Activated CD4-positive, alpha-beta T cell treated with anti-CD3 and anti-CD28 coated beads, Interleukin-10, Interleukin-2, amounts not matched to agents 100 ng/mL and 50 ng/mL, durations not matched to agents 16 hours and 8 hours (primary cell): Measurements from ENCODE around the gene NDUFB7.
A peak's percentile ranks its signal among the peaks of the same experiment; 100 is the strongest.
"Not testable (repeated sequence)": the region's sequence is repeated elsewhere in the genome, so short reads cannot be mapped to it uniquely, and the experiment has no call there.

Experiments
- DNase-seq: peaks from one replicate; pipeline ENCODE4 v3.0.0-alpha.2; 2020

Gene NDUFB7

DNA sequence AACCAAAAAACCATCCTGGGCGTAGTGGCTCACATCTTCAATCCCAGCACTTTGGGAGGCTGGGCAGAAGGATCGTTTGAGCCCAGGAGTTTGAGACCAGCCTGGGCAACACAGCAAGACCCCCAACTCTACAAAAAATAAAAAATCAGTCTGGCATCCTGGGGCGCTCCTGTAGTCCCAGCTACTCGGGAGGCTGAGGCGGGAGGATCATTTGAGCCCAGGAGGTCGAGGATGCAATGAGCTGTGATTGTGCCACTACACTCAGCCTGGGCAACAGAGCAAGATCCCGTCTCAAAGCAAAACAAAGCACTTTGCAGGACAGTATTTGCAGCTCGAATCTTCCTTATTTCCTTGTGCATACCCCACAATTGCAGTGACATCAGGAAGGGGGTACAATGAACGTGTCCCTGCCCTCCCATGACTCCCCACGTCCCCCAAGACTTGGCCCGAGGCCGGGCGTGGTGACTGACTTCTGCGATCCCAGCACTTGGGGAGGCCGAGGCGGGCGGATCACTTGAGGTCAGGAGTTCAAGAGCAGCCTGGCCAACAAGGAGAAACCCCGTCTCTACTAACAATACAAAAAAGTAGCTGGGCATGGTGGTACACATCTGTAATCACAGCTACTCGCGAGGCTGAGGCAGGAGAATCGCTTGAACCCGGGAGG is 870 bp downstream of the NDUFB7 start:
- no peak for DNase-seq

DNA sequence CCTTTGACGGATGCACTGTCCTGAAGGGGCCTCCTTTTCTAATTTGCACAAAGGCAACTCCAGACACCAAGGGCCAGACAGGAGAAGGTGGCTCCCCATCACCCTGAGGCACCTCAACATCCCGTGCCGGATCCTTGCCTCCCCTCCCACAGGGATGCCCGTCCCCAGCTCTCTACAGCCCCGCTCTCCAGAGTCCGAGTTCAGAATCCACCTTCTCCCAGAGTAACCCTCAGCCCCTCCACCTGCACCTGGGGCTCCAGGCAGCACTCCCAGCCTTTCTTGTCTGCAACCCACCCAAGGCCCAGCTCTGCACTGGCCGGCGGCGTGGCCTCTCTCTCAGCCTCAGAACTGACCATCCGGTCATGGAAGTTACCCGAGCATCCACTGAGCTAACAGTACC is 4.8 kb downstream of the NDUFB7 start:
- DNase-seq, result no peak

DNA sequence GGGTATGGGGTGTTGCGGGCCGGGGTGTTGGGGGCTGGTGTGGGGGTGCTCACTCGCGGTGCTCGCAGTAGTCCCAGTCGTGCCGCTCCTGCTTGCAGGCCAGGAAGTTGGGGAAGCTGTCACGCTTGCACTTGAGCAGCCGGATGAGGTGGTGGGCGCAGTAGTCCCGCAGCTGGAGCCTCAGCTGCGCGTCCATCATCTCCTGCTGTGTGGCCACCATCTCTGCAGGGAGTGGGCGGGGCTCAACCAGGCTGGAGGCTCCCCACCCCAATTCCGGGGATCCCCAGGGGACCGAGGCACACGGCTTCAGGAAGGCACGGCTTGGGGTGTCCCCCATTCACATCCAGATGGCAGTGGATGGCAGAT is 5.2 kb downstream of the NDUFB7 start:
- no peak for DNase-seq

DNA sequence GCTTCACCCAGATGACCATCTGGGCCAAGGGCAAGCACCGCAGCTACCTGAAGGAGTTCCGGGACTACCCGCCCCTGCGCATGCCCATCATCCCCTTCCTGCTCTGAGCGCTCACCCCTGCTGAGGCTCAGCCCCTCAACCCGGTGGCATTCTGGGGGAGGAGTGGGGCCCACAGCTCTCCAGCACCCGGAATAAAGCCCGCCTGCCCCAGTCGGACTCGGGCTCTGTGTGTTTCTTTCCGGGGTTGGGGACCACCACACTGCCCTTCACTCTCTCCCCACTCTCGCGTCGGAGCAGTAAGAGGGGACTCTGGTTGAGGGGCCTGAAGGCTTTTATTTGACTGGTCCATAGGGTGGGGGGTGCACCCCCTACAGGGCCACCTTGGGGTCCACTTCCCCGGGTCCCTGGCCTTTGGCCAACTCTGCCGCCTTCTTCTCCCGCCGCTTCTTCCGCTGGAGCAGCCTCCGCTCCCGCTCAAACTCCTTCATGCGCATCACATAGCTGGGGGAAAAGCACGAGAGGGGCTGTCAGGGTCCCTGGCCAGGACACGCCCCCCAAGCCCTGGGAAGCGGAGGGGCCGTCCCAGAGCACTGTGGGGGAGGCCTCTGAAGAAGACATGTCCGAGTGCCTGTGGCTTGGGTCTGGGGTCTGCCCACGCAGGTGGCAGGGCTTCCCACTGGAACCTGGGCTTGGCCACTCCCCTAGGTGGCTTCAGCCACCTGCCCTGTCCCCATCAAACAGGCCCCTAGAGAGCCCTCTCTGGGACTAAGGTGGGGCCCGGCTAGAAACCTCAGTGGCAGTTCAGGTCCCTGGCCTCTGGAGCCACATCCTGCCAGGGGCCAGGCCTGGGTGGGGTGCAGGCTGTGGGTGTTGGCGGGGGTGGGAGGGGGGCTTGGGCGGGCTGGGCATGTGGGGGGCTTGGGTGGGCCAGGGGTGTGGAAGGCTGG is 5.8 kb downstream of the NDUFB7 start:
- DNase-seq, result no peak

DNA sequence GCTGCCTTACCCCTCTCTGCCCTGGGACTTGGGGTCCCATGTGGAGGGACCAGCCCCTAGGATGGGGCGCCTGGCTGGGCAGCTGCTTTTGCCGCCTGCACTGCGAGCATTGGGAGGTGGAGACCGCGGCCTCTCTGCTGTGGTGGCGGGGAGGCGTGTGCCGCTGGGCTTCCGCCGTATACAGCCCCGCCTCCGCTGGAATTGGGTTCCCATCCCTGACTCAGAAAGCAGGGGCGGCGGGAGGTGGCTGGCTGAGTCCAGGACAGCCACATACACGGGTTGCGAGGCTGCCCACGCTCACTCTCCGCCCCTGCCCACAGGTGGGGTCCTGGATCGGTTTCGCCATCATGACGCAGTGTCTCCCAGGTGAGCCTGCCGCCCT is 6.6 kb downstream of the NDUFB7 start:
- DNase-seq, result no peak

DNA sequence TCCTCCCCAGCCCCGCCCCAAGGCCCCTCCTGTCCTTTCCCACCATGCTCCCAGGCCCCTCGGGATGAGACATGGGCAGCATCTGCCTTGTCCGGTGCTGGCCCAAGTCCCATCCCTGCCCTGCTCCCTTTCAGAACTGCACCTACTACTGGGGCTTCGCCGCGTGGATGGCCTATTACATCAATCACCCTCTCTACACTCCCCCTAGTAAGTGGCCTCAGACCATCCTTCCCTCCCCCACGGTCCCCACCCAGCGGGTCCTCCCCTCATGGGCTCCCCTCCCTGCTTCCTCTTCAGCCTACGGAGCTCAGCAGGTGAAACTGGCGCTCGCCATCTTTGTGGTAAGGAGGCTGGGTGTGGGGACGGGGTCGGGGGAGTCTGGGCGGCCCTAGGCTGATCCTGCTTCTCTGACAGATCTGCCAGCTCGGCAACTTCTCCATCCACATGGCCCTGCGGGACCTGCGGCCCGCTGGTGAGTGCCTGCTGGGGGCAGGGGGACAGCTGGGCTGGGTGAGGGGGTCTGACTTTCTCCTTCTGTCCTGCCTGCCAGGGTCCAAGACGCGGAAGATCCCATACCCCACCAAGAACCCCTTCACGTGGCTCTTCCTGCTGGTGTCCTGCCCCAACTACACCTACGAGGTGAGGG is 7.1 kb downstream of the NDUFB7 start:
- DNase-seq, result not testable (repeated sequence)

DNA sequence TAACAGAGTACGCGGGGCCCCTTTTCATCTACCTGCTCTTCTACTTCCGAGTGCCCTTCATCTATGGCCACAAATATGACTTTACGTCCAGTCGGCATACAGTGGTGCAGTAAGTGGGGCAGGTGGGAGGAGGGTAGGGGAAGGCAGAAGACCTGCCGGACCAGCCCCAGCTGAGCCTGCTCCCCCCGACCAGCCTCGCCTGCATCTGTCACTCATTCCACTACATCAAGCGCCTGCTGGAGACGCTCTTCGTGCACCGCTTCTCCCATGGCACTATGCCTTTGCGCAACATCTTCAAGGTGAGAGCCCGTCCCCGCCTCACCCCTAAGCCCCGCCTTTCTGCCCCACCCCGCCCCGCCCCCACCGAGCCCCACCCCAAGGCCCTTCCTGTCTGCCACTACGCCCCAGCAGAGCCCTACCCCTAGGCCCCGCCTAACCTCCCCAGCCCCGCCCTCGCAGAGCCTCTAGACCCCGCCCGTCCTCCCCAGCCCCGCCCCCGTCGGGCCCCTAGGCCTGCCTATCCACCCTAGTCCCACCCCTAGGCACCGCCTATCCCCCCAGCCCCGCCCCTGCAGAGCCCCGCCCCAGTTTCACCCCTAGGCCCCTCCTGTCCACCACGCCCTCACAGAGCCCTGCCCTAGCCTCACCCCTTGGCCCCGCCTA is 7.7 kb downstream of the NDUFB7 start:
- peak; percentile 77 for DNase-seq

DNA sequence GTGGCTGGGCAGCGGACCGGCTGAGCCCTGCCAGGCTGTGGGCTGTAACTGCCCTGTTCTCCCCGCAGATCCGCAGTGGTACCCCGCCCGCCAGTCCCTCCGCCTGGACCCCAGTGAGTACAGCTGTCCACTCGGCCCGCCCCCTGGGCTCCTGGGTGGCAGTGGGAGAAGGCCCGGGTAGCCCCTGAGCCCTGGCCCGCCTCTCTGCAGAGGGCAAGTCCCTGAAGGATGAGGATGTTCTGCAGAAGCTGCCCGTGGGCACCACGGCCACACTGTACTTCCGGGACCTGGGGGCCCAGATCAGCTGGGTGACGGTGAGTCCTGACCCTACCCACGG is 8.3 kb downstream of the NDUFB7 start:
- no peak for DNase-seq

DNA sequence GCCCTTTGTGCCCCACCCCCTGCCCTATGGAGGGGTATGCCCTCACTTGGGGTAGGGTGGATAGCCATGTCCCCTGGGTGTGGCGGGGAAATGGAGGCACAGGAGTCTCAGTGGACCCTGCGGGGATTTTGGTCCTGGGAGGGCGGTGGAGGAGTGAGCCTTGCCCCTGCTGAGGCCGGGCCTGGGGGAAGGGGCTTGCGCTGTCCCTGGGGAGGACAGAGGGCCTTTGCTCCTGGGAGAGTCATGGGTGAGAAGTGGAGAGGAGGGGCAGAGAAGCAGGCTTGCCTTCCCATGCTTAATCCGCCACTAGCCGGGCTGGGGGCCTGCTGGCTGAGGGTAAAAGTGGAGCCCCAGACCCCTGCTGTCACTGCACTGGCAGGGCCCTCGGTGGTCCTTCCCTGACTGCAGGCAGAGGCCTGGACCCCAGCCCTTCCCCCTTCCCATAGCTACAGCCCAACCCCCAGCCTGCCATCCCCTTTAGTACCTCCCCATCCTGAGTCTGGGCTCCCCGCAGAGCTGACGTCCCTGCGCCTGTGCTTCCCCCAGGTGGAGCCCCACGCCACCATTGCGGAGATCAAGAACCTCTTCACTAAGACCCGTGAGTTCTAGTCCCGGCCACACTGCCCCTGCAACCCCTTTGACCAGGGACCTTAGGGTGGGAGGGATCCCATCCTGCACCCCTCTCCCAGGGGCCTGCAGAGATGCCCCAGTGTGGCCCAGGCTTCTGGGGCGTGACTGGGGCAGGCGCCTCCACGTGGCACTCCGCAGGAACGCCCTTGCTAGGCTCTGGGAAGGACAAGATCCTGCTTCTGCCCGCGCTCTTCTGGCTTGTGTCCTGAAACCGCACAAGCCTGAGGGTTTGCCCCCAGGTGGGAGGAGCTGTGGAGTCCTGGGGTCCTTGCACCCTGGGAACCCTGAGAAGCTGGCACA is 8.9 kb downstream of the NDUFB7 start:
- DNase-seq, result no peak

DNA sequence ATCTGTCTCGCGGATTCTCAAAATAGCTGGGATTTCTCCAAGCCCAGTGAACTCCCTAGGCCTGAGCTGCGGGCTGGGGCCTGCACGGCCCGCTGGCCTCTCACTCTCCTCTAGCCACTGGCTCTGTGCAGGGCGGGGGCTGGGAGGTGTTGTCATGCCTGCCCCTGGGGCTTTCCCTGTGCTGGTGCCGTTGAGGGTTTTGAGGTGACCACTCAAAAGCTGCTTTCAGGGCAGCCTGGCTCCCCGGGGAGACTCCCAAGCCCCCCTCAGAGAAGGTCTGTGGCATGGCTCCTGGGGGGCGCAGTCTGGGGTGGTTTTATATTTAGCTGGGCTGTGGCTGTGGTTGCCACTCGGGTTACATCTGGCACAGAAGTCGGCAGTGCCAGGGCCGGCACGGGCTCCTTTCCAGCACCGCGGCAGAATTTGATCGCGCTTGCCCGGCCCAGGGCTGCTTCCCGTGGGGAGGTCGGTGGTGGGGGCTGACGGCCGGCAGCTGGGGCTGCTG is 10.0 kb downstream of the NDUFB7 start:
- no peak for DNase-seq

DNA sequence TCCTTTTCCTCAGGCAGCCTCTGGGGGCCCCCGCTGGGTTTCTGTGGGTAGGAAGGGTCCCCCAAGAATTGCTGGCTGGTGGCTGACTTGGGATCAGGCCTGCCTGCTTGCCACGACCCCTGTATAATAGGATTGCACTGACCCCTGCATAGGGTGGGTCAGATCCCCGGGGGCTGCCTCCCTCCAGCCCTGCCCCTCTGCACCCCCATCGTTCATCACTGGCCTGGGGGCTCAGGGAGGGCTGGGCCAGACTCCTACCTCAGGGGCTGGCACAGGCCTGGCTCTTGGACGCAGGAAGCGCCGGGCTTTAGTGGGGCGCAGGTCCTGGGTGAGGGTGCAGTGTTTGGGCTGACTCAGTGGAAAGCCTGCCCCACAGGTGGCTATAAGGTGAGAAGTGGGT is 10.6 kb downstream of the NDUFB7 start:
- no peak for DNase-seq

DNA sequence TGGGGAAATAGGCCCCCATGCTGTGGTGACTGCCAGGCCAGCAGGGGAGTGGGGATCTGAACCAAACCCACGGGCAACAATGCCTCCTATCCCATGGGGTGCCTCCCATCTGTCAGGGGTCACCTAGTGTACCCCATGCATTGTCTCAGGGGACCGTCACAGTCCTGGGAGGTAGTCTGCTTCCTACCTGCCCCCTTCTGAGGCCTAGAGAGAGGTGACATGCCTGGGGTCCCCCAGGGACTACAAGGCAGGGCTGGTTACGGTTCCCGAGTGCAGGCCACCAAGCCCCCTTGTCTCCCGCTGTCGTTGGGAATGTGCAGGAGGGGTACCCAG is 11.1 kb downstream of the NDUFB7 start:
- no peak for DNase-seq

DNA sequence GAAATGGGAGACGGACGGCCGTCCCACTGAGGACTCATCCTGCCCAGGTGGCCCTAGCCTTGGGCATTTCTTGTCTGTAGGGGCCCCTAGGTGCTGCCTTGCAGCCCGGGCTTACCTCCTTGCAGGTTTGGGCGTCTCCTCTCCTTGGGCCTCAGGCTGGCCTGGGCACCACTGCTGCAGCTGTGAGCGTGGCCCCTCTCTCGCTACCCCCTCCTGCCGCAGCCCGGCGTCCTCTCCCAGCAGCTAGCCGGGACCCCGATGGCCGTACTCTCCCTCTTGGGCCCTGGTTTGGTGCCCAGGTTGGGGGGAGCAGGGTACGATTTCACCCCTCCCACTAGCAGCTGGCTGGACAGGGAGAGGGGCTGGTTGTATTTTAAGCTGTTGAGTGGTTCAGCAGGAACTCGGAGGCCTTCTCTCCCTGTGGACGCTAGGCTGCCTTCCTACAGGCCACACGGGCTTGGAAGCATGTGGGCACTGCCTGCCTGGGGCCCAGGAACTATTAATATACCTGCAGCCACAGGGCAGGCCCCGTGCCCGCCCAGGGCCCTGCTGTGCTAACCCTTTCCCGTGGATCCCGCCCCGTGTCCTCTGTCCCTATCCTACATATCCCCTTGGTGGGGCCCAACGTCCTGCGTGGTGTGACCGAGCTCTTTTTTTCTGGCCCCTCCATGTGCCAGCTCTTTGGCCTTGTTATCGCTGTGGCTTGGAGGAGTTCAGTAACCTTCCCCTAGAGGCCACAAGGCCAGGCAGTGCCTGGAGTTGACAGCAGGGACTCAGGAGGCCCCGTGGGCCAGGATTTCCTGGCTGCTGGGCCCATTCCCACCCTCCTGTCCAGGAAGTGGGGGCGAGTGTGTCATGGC is 11.7 kb downstream of the NDUFB7 start:
- no peak for DNase-seq

DNA sequence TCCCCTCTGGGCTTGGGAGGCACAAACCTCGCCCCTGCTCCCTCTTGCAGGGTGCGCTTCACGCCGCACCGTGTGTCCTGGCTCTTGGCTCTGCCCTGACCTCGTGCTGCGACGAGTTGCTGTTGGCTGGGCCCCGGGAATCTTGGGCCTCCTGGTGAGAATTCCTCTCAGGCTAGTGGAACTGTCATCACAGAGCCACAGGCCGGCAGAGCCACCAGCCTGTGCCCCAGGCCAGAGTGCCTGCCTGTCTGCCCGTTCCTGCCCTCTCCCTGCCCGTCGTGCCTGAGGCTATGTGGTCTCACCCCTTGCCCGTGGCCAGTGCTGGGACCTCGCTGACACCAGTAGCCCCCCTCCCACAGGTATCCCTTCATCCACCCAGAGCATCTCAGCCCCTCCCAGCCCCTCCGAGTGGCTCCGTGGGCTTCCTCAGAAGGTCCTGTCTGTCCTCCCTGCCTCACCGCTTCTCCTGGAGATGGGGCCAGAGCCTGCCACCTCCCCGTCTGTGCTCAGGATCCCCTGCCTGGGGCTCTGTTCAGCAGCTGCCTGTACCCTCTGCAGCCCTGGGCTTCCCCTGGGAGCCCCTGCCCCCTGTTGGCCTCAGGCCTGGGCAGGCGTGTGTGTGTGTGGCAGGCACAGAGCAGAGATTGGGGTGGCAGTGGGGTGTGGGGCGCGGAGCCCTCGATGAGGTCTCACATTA is 13.3 kb downstream of the NDUFB7 start:
- no peak for DNase-seq

DNA sequence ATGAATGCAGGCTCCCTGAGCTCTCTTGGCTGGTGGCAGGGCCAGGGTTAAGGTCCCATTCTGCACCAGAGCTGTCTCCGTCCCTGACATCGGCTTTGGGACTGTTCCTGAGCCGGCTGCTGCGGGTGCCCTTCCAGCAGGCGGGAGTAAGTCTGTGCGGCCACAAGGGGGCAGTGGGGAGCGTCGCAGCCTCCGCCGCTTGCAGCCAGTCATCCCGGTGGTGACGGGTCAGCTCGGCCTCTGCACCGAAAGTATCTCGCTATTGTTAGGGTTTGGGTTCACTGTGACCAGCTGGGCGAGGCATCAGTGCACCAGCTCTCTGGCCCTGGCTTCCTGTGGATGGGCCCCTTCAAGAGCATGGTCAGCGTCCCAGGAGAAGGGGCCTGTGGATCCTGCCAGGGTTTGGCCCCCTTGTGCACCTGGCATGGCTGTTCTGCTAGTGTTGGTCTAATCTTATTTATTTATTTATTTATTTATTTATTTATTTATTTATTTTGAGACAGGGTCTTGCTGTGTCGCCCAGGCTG is 15.1 kb downstream of the NDUFB7 start:
- DNase-seq, result peak; percentile 87

DNA sequence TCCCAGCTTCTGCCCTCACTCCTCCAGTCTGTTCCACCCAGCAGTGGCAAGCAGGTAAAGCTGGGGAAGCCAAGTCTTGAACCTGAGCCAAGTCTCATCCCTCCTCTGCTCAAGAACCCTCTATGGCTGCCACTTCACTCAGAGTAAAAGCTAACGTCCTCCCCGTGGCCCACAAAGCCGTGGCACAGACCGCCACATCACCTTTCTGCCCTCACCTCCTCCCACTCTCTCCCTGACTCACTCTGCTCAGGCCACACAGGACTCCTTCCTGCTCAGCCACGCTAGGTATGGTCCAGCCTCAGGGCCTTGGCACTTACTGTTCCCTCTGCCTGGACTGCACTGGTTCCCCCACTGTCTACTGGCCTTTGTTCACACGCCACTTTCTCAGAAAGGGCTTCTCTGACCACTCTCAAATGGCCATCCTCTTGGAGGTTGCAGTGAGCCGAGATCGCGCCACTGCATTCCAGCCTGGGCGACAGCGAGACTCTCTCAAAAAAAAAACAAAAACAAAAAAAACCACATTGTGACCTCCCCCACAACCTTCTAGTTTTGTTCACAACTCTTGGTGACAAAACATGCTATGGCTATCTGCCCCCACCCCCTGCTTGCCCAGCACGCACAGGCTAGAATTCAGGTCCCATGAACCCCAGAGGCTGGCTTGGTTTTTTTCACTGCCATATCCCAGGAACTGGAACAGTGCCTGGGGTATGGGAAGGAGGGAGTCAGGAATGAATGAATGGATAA is 15.8 kb downstream of the NDUFB7 start:
- DNase-seq, result no peak

DNA sequence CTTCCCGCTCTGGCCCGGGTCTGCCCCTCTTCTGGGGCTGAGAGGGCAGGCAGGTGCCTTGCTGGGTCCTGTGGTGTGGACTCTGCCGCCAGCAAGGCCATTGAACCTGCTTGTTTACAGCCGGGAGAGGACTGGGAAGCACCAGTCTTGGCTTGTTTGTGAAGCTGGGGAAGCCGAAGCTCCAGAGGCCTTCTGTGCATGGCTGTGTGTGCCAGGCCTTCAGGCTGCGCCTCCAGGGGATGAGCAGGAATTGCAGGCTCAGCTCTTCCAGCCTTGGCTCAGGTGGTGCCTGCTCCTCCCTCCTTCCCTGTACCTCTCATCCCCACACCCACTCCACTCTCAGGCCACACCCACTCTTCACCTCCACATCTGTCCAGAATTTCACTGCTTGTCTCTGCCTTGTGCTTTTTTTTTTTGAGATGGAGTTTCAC is 17.5 kb downstream of the NDUFB7 start:
- no peak for DNase-seq

DNA sequence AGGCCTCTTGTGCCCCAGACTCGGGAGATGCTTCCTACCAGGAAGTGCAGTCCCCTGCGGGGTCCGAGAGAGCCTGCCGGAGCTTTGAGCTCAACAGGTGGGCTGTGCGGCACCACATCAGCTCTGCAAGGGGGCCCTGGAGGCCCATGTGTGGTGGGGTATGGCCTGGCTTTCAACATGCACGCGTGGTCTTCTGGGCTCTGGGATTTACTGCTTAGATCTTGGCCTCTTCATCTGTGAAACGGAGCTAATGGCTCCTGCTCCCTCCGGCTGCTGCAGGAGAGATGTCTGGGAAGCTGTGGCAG is 18.0 kb downstream of the NDUFB7 start:
- no peak for DNase-seq

DNA sequence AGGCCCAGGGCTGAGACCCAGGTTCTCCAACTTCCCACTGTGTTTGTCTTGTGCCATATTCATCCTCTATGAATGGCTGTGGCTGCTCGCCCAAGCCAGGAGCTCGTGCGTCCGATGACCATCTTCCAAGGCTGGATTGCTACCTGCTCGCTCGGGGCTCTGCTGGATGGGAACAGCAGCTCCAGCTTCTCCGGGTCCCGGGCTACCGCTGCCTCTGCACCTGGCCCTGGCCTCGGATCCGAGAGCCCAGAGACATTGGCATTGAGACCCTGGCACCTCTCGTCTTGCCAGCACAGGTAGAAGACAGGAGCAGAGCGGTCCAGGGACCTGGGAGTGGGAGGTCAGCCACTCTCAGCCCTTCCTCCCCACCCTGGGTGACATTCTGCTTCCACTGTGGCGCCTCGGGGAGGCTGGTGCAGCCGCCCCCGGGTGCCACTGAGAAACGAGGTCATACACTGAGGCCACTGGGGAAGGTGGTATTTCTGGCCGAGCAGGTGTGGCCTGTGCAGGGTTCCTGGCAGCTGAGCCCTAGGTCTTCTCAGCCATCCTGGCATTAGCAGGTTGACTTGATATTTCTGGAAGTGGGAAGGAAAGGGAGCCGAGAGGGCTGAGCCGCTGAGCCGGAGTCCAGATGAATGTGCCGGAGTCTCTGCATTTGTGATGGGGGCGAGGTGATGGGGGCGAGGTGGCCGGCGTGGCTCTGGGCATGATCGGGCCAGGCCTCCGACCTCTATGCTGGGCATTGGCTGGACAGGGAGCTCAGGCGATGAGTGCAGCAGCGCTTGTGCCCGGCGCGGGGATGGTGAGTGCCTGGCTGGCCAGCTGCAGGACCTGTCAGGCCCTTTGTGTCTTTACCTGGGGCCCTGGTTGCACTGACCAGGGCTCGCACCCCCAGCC is 18.6 kb downstream of the NDUFB7 start:
- no peak for DNase-seq
